Measurements from ENCODE around the gene VSTM4.

VSTM4 gene

DNA sequence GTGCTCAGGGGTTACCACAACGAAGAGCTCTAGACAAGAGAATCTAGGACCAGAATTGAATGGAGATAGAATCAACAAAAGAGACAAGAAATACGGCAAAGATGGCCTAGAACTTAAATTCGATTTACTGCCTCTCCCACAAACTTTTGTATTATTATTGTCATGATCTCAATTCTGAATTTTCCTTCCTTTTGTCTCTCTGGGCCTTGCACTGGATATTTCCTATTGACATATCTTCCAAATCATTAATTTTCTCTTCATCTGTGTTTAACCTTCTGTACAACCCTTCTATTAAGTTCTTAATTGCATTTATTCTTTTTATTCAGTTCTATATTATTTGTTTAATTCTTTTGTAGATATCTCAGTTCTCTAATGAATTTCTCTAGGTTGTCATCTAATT is 28.4 kb downstream of the VSTM4 start:
- H3K4me3 ChIP-seq (ENCODE audit: low read depth, low read length), result no peak overlapping the region
- no peak for DNase-seq (ENCODE audit: low read depth)
- TF ChIP-seq, protein P1, sequence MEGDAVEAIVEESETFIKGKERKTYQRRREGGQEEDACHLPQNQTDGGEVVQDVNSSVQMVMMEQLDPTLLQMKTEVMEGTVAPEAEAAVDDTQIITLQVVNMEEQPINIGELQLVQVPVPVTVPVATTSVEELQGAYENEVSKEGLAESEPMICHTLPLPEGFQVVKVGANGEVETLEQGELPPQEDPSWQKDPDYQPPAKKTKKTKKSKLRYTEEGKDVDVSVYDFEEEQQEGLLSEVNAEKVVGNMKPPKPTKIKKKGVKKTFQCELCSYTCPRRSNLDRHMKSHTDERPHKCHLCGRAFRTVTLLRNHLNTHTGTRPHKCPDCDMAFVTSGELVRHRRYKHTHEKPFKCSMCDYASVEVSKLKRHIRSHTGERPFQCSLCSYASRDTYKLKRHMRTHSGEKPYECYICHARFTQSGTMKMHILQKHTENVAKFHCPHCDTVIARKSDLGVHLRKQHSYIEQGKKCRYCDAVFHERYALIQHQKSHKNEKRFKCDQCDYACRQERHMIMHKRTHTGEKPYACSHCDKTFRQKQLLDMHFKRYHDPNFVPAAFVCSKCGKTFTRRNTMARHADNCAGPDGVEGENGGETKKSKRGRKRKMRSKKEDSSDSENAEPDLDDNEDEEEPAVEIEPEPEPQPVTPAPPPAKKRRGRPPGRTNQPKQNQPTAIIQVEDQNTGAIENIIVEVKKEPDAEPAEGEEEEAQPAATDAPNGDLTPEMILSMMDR (IDR thresholded peaks at IDR 0.05; ENCODE audit: low read depth, low read length), result no peak
- TF ChIP-seq MYC (IDR thresholded peaks at IDR 0.05; ENCODE audit: low read depth, low read length) (no peak), POLR2A (IDR thresholded peaks at IDR 0.05; ENCODE audit: extremely low read depth, insufficient read length) (no peak)
- TF ChIP-seq, protein P2, sequence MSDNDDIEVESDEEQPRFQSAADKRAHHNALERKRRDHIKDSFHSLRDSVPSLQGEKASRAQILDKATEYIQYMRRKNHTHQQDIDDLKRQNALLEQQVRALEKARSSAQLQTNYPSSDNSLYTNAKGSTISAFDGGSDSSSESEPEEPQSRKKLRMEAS (IDR thresholded peaks at IDR 0.05; ENCODE audit: low read depth, low read length), result no peak

DNA sequence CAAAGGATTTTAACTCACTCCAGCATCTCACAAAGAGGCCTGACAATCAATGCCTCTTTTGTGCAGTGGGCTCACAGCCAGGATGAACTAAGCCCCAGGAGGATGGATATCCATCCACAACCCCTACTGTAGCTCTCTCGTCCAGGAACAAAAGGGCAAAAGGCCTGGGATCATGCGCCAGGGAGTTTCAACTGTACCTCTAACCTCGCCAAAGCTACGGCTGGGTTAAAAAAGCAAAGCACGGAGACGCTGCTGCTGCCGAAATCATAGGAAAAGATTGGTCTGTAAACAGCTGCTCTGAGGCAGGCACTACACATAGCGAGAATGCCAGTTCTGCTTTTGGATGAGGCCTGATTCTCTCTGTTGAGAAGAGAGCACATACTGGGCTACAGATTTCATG is 32.1 kb downstream of the VSTM4 start:
- DNase-seq (ENCODE audit: low read depth), result no peak
- H3K4me3 ChIP-seq (ENCODE audit: low read depth, low read length), result no peak overlapping the region
- TF ChIP-seq, protein P1 (IDR thresholded peaks at IDR 0.05; ENCODE audit: low read depth, low read length), result no peak
- TF ChIP-seq MYC (IDR thresholded peaks at IDR 0.05; ENCODE audit: low read depth, low read length), result no peak
- TF ChIP-seq POLR2A (IDR thresholded peaks at IDR 0.05; ENCODE audit: extremely low read depth, insufficient read length), result no peak
- TF ChIP-seq, protein P2 (IDR thresholded peaks at IDR 0.05; ENCODE audit: low read depth, low read length), result no peak

DNA sequence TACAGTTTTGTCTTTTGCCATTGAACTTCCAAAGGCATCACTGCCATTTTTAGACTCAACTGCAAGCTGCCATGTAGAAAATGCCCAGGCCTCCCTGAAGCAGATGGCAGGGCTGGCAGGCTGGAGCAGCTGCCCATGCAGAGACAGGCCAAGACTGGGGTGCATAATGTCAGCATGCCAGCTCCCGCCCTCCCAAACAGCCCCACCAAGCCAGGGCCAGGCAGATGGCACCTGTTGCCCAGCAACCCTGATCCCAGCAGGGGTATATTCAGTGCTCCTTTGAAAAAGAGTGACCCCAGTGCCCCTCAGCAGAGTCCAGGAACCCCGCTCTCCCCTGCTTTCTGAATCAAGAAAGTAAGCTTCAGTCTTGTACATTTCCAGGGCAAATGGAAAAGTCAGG is 32.6 kb downstream of the VSTM4 start:
- no peak overlapping the region for H3K4me3 ChIP-seq (ENCODE audit: low read depth, low read length)
- TF ChIP-seq MYC (IDR thresholded peaks at IDR 0.05; ENCODE audit: low read depth, low read length) (no peak), POLR2A (IDR thresholded peaks at IDR 0.05; ENCODE audit: extremely low read depth, insufficient read length) (no peak)
- TF ChIP-seq, protein P1 (IDR thresholded peaks at IDR 0.05; ENCODE audit: low read depth, low read length), result no peak
- TF ChIP-seq, protein P2 (IDR thresholded peaks at IDR 0.05; ENCODE audit: low read depth, low read length), result no peak
- no peak for DNase-seq (ENCODE audit: low read depth)

DNA sequence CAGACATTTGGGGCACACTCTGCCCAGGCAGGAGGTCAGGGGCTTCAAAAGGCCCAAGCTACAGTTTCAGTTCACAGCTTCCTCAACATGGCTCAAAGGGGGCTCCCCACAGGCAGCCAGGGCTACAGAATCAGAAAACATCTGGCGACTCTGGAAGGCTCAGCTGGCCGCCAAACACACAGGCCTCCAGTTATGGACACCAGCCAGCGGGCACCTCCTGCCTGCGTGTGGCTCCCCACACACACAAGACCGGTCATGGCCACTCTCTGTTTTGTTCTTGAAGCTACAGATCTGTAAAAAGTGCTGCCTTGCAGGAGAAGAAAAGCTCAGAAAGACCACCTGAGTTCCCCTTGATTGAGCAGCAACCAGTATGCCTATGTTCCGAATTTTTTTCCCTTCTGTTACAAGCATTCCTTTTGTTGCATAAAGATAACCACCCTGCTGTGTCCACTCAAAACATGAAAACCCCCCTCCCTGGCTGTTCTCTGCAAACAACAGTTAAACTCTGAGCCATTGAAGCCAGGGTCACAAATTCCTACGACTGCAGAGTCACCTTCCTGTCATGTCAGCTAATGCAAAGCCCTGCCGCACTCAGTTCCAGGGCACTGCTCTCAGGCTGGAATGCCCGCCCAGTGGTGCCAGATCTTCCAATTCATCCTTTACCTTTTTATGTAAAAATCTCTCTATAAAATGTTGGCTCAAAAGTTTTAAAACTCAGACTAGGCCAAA is 33.6 kb downstream of the VSTM4 start:
- DNase-seq (ENCODE audit: low read depth), result no peak
- H3K4me3 ChIP-seq (ENCODE audit: low read depth, low read length), result no peak overlapping the region
- TF ChIP-seq, protein P2 (IDR thresholded peaks at IDR 0.05; ENCODE audit: low read depth, low read length), result no peak
- TF ChIP-seq MYC (IDR thresholded peaks at IDR 0.05; ENCODE audit: low read depth, low read length), result no peak
- TF ChIP-seq POLR2A (IDR thresholded peaks at IDR 0.05; ENCODE audit: extremely low read depth, insufficient read length), result no peak
- TF ChIP-seq, protein P1 (IDR thresholded peaks at IDR 0.05; ENCODE audit: low read depth, low read length), result no peak

DNA sequence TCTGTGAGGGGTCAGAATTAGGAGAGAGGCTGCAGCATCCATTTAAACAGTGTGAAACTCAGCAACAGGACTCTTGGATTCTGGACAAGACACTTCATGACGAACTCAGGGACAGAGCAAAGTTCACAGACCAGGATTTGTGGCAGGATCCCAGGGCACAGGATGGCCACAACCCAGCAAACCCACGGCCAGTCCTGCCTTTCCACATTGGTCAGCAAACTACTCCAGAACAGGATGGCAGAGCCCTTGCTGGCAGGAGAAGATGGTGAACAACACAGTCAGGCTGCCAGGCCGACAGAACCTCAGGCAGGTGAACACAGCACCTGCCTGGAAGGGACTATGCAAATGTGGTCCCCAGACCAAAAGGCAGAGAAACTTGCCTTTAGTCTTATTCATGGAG is 34.4 kb downstream of the VSTM4 start:
- no peak for DNase-seq (ENCODE audit: low read depth)
- H3K4me3 ChIP-seq (ENCODE audit: low read depth, low read length), result no peak overlapping the region
- TF ChIP-seq, protein P2 (IDR thresholded peaks at IDR 0.05; ENCODE audit: low read depth, low read length), result no peak
- TF ChIP-seq POLR2A (IDR thresholded peaks at IDR 0.05; ENCODE audit: extremely low read depth, insufficient read length), result no peak
- no peak for TF ChIP-seq MYC (IDR thresholded peaks at IDR 0.05; ENCODE audit: low read depth, low read length)
- TF ChIP-seq, protein P1 (IDR thresholded peaks at IDR 0.05; ENCODE audit: low read depth, low read length), result no peak

Measured in NB4 (cell line).